Upper lobe of left lung (tissue), 4 donors: ENCODE measurements around the gene SLC35G1.

Source experiments
- CTCF ChIP-seq, 6 experiments: fragments of 450-650 bp in 4 of 6; fragments of 200-600 bp in 2 of 6; sonication (generic) in 2 of 6; IDR thresholded peaks; one replicate each; pipeline ENCODE4 v1.5.1; 2016 to 2019; ENCODE audit warnings: antibody characterized with exemption in 6 of 6
- EP300 ChIP-seq, 4 donors: sonication (generic); formaldehyde crosslinking; IDR thresholded peaks; one replicate each; pipeline ENCODE4 v1.5.1; 2017; ENCODE audit warnings: antibody characterized with exemption in 4 of 4, control low read depth in 2 of 4
- POLR2A ChIP-seq, 4 donors: fragments of 450-650 bp; IDR thresholded peaks; one replicate each; pipeline ENCODE4 v1.5.1; 2016 to 2017; ENCODE audit warnings: antibody characterized with exemption in 4 of 4, mild to moderate bottlenecking in 2 of 4

GRCh38 chr10:93911866-93912265, 18.1 kb downstream of the SLC35G1 start:
- TF ChIP-seq CTCF (IDR thresholded peaks at IDR 0.05) (no peak), EP300 (IDR thresholded peaks at IDR 0.05) (no peak), POLR2A (IDR thresholded peaks at IDR 0.05) (no peak)
